Neural cell (in vitro differentiated cells): ENCODE data around the gene ATP11C.

Experiments used
- CTCF ChIP-seq: fragments of 450-650 bp; IDR thresholded peaks from 2 replicates; pipeline ENCODE4 v1.5.1; 2014; ENCODE audit warnings: antibody characterized with exemption, mild to moderate bottlenecking, moderate library complexity; ENCODE audit not compliant: poor library complexity, severe bottlenecking
- EZH2 ChIP-seq: fragments of 200-600, 300-800 bp; shearing (Covaris generic), sonication (generic); IDR thresholded peaks from 2 replicates; pipeline ENCODE4 v1.6.1; 2014; ENCODE audit warnings: antibody characterized with exemption, low read length, borderline replicate concordance, mild to moderate bottlenecking; ENCODE audit not compliant: insufficient read depth, poor library complexity, severe bottlenecking
- POLR2AphosphoS5 ChIP-seq: IDR thresholded peaks from 2 replicates; pipeline ENCODE4 v1.6.1; 2012

DNA sequence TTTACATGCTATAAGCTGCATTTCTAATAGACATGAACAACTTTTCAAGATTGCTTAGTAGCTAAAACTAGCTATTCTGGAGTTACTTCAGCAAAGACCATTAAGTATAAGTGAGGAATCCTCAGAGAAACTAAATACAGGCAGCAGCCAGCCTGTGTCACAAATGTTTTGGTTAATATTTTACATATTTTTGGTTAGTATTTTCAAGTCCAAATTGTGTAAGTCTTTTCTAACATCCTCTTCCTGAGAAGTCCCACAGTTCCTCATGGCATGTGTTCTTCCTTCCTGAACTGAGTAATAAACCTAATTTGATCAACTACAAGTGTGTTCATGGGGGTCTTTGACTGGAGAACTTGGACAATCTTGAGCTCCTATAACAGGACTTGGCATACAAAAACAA lies 182.5 kb downstream of the ATP11C start:
- TF ChIP-seq CTCF (no peak), EZH2 (no peak), POLR2AphosphoS5 (no peak)
